Right lobe of liver (tissue), 4 donors: ENCODE measurements around the gene PTPN13.

Experiments
- POLR2A ChIP-seq: fragments of 450-650 bp; IDR thresholded peaks from one replicate; pipeline ENCODE4 v1.6.1; 2017; ENCODE audit warnings: antibody characterized with exemption, mild to moderate bottlenecking
- TF ChIP-seq, protein P1 (sequence below), 4 donors: fragments of 200-600 bp in 3 of 4; fragments of 450-650 bp in 1 of 4; IDR thresholded peaks; one replicate each; pipeline versions ENCODE4 v1.5.1 to v1.8.0; 2016 to 2022; ENCODE audit warnings: antibody characterized with exemption in 4 of 4, mild to moderate bottlenecking in 2 of 4
- donor health status: DM: no; HTN: no; CAD: no.
- donor health status: DM: no; HTN: no; CAD: no.
- donor health status: DM: no; HTN: yes; CAD: no.

DNA sequence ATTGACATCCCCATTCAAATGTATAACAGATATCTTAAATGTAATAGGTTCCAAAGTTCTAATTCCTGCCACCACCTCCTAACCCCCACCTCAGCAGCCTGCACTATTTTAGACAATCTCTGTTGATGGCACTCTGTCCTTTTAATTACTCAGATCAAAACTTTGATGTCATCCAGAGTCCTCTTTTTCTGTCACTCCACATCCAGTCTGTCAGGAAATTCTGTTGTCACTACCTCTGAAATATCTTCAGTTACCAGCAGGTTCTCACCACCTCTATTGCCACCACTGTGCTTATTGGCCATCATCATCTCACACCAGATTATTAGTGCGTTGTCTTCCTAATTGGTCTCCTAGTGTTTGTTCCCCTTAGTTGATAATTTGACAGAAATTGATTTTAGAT, 76.2 kb downstream of the PTPN13 start:
- TF ChIP-seq, protein P1, sequence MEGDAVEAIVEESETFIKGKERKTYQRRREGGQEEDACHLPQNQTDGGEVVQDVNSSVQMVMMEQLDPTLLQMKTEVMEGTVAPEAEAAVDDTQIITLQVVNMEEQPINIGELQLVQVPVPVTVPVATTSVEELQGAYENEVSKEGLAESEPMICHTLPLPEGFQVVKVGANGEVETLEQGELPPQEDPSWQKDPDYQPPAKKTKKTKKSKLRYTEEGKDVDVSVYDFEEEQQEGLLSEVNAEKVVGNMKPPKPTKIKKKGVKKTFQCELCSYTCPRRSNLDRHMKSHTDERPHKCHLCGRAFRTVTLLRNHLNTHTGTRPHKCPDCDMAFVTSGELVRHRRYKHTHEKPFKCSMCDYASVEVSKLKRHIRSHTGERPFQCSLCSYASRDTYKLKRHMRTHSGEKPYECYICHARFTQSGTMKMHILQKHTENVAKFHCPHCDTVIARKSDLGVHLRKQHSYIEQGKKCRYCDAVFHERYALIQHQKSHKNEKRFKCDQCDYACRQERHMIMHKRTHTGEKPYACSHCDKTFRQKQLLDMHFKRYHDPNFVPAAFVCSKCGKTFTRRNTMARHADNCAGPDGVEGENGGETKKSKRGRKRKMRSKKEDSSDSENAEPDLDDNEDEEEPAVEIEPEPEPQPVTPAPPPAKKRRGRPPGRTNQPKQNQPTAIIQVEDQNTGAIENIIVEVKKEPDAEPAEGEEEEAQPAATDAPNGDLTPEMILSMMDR (IDR thresholded peaks at IDR 0.05), result no peak
- no peak for TF ChIP-seq POLR2A
